GM18909 (cell line): ENCODE data around the gene MGAT1.

Source experiments
- ATAC-seq: cut with Tn5 transposase; IDR thresholded peaks from one replicate; pipeline ENCODE4 v1.9.1; 2021; ENCODE audit warnings: mild to moderate bottlenecking; ENCODE audit not compliant: unreplicated experiment, poor library complexity

The MGAT1 gene

GRCh38 chr5:180824630-180825476 lies 22.2 kb upstream of the MGAT1 start:
- no peak for ATAC-seq

DNA sequence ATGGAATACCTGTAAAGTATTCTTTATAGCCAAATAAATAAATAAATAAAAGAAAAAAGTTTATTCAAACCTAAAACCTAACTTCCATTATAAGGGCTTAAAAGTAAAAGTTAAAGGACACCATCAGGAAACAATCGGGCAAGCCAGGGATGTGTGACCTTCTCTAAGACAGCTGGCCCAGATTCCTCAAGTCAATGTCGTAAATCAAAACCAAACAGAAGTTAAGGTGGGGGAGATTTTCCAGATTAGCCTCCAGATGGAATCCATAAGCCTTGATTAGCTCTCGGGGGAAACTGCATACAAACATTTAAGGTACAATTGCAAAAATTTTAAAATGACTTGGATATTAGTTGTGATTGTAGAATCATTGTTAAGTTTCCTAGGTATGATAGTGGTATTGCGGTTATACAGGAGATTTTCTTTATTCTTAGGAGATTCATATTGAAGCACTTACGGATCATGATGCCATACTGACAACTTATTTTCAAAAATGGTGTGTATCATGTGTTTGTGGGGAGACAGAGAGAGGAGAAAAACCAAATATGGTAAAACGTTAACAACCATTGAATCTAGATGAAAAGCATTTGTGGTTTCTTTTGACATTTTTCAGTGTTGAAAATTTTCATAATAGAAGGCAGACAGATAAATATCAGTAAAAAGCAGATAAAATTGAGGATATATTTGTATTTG lies 21.5 kb upstream of the MGAT1 start:
- no peak for ATAC-seq

DNA sequence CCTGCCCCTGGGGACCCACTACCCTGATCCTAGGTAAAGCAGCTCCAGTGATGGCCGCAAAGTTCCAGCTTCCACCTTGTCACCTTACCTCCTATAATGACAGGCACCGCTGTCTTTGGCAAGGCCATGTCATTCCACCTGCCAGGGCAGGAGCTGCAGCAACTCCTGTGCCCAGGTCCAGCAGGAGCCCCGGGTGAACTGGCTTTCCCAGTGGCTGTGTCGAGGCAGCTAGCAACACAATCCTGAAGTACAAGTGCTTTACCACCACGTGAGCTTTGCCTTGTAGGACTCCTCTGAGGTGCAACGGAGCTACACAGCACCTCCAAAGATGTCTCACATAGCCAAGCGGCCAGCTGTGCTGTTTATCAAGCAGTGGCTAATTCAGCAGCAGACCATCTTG lies 20.7 kb upstream of the MGAT1 start:
- no peak for ATAC-seq

GRCh38 chr5:180821538-180821937 lies 18.9 kb upstream of the MGAT1 start:
- ATAC-seq: no peak

GRCh38 chr5:180820788-180821321 lies 18.2 kb upstream of the MGAT1 start:
- peak; percentile 68 for ATAC-seq

DNA sequence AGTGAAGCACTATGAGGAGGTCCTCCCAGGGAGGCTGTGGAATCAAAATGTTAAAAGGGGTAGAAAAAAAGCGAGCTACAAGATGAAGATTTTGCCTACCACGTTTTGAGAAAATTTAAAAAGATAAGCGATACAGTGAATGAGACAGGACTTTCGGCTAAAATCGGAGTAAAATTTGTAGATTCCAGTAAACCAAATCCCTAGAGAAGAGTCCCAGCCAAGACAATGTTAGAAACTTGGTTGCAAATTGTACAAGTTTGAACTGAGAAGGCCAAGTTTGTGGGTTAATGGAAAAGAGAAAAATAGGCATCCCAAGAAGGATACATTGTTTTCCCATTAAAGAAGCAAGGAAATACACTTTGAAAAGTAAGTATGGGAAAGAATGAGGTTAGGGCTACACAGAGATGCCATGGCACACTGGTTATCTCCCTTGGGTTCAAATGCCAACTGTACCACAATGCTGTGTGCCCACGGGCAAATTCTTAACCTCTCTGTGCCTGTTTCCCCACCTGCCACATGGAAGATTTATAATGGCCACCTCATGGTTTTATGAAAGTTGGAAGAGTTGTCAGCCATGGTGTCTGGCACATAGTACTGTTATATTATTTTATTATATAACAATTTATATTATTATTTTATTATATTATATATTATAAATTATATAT lies 16.2 kb upstream of the MGAT1 start:
- ATAC-seq: no peak

DNA sequence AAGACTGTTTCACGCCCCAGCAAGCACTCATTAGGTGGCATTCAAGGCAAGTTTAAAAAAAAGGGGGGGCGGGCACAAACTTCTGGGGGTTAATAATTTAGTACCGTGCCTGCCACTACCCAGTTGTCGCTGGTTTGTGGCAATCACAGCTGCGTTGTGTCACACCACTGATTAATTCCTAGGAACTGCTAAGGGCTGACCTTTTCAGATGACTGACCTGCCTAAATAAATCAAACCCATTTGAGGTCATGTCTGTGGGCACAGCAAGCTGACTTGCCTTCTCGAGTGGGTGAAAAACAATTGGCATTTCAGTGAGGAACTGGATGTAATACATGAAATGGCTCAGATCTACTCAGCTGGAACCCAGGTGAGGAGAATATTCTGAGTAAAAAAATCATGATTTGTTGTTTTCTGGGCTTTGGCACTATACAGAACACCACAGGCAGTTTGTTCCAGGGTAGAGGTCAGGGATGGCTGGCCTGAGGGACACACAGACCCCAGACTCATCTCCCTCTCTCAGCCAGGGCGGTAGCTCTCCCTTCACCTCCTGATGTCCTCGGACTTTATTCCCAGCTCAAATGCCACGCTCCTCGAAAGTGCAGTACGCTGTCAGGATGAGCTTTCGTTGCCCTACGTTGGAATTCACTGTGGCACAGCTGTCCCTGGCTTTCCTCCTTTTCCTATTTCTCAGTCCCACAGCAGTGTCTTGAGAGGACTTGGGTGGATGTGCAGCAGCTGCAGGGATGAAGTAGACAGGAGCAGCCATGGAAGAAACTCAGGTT lies 15.5 kb upstream of the MGAT1 start:
- ATAC-seq: no peak

- ATAC-seq: no peak
Measured at GRCh38 chr5:180816608-180817534, 14.3 kb upstream of the MGAT1 start.

DNA sequence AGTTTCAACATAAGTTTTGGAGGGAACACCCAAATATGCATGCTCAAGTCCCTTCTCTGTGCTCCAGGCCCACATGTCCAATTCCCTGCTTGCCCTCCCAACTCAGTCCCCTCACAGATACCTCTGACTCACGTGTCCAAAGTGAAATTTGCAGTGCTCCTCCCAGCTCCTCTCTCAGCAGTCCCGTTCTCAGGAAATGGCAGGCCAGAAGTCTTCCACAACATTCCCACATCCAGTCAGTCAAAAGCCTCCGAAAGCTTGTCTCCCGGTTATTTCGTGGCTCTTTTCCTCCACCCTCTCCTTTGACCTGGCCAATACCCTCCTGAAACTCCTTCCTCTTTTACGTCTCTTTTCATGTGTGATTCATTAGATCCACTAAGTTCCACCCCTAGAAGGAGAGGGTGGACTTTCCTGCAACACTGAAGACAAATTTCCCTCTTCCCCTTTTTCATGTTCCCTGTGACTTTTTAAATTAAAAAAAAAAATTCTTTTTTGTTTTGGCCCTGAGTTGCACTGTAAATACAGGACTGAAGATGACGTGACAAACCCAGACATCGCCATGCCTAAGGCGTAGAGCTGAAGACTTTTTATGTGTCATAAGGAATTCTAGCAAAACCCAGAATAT lies 12.8 kb upstream of the MGAT1 start:
- ATAC-seq: no peak

DNA sequence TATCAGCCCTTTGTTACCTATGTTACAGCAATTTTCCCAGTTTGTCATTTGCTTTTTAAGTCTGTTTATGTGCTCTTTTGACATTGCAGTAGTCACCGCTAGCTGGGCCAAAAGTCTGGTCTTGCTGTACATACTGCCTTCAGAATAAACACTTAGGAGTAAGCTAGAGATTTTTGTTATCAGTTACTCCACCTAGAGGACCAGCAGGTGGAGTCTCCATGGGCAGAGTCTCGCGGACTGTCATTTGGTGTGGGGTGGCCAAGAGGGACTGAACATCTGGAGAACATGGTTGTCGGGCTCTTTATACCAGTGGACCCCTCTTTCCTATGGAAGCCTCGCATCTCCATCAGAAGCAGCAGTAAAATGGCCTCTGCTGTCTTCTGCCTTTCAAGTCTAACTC lies 10.8 kb upstream of the MGAT1 start:
- no peak for ATAC-seq

DNA sequence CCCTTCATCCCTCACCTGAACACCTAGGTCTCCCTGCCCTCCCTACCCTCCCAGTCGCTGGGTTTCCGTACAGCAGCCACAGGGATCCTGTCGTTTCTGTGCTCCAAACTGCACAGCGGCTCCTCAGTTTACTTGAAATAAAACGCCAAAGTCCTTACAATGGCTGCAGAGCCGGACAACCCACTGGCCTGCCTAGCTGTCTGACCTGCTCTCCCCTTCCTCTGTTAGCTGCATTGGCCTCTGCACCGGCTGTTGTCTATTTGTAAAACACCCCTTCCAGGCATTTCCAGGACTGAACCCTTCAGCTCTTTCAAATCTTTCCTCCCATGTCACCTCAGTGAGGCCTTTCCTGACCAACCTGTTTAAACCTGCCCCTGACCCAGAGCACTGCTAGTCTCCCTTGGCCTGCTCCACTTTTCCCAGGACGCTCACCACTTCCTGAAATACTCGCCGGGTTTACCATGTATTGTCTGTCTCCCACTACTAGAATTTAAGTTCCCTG lies 9.1 kb upstream of the MGAT1 start:
- ATAC-seq: no peak

- ATAC-seq: no peak
Measured at GRCh38 chr5:180810959-180811622, 8.5 kb upstream of the MGAT1 start.

- ATAC-seq: peak; percentile 77
Measured at GRCh38 chr5:180810210-180810958, 7.8 kb upstream of the MGAT1 start.

GRCh38 chr5:180809403-180810209 lies 7.0 kb upstream of the MGAT1 start:
- ATAC-seq: peak; percentile 60

- ATAC-seq: no peak
Measured at GRCh38 chr5:180808461-180809000, 5.9 kb upstream of the MGAT1 start.
